Ishikawa (cell line): ENCODE results near the gene BMP7.

Experiments used
- CEBPB ChIP-seq: IDR thresholded peaks from 2 replicates; pipeline ENCODE4 v1.6.1; 2012
- CREB1 ChIP-seq: IDR thresholded peaks from 2 replicates; pipeline ENCODE4 v1.6.1; 2012; ENCODE audit warnings: low read depth
- EGR1 ChIP-seq: IDR thresholded peaks from 2 replicates; pipeline ENCODE4 v1.6.1; 2012
- EP300 ChIP-seq: IDR thresholded peaks from 2 replicates; pipeline ENCODE4 v1.6.1; 2012; ENCODE audit warnings: borderline replicate concordance
- FOXM1 ChIP-seq: IDR thresholded peaks from 2 replicates; pipeline ENCODE4 v1.6.1; 2012; ENCODE audit warnings: low read depth, borderline replicate concordance
- NFIC ChIP-seq: IDR thresholded peaks from 2 replicates; pipeline ENCODE4 v1.6.1; 2012
- RAD21 ChIP-seq: IDR thresholded peaks from 2 replicates; pipeline ENCODE4 v1.6.1; 2012; ENCODE audit warnings: low read depth
- TAF1 ChIP-seq: IDR thresholded peaks from 2 replicates; pipeline ENCODE4 v1.6.1; 2012; ENCODE audit warnings: low read depth, mild to moderate bottlenecking
- TCF12 ChIP-seq: IDR thresholded peaks from 2 replicates; pipeline ENCODE4 v1.6.1; 2012; ENCODE audit warnings: low read depth
- TEAD4 ChIP-seq: IDR thresholded peaks from 2 replicates; pipeline ENCODE4 v1.6.1; 2012
- YY1 ChIP-seq: IDR thresholded peaks from 2 replicates; pipeline ENCODE4 v1.6.1; 2012; ENCODE audit warnings: low read depth
- ZBTB7A ChIP-seq: IDR thresholded peaks from 2 replicates; pipeline ENCODE4 v1.6.1; 2012; ENCODE audit warnings: low read depth
- TF ChIP-seq, protein P1 (sequence below): IDR thresholded peaks from 2 replicates; pipeline ENCODE4 v1.6.1; 2012
- TF ChIP-seq, protein P2 (sequence below): IDR thresholded peaks from 2 replicates; pipeline ENCODE4 v1.6.1; 2012; ENCODE audit warnings: low read depth, mild to moderate bottlenecking
- TF ChIP-seq, protein P3 (sequence below): IDR thresholded peaks from 2 replicates; pipeline ENCODE4 v1.6.1; 2012

The BMP7 gene

DNA sequence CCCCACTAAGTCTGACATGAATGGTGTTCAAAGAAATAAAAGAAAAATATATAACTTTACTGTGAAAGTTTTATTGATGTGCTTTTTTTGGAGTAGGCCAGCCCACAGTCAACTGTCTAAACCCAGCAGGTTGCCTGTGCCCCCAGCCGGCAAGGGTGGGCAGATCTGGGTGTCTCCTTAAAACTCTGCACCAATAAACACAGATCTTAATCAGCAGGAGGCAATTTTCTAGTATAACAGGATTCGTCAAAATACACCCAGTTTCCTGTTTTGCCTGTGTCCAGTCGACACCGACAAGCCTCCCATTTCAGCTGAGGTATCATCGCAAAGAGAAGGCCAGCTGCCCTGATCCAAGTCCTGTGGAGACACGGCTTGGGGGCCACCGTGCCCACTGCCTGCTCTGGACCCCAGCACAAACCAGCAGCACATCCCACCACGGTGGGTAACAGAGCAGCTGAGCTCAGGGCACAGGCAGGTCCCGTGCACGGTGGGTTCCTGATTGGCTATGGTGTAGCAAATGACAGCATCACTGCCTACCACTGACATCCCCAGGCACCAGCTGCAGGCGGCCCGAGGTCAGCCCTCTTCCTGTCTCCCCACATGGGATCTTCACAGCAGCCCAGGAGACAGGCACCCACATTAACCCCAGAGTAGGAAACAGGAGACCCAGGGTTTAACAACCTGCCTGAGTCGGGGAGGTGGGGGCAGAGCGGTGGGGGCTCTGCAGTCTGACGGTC is 15.7 kb downstream of the BMP7 start:
- TF ChIP-seq RAD21 (no peak), YY1 (no peak)

DNA sequence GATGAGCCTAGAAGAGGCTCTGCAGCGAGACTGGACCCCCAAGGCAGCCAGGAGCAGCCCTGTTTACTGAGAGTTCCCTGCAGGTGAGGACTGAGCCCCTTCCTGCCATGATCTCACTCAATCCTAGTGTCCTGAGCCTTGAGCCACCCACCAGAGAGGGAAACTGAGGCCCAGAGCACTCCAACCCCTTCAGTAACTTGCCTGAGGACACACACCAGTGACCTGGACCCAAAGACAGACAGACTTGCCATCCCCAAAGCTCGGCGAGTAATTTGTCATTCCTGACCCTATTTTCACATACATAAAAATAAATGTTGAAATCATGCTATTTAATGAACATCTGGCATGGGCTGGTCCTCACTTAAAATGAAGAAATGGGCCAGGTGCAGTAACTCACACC is 16.7 kb downstream of the BMP7 start:
- TF ChIP-seq CREB1 (no peak), RAD21 (no peak), CEBPB (no peak), TAF1 (no peak), EP300 (no peak), TEAD4 (no peak), TCF12 (no peak)
- TF ChIP-seq, protein P1, sequence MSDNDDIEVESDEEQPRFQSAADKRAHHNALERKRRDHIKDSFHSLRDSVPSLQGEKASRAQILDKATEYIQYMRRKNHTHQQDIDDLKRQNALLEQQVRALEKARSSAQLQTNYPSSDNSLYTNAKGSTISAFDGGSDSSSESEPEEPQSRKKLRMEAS = no peak
- TF ChIP-seq, protein P2, sequence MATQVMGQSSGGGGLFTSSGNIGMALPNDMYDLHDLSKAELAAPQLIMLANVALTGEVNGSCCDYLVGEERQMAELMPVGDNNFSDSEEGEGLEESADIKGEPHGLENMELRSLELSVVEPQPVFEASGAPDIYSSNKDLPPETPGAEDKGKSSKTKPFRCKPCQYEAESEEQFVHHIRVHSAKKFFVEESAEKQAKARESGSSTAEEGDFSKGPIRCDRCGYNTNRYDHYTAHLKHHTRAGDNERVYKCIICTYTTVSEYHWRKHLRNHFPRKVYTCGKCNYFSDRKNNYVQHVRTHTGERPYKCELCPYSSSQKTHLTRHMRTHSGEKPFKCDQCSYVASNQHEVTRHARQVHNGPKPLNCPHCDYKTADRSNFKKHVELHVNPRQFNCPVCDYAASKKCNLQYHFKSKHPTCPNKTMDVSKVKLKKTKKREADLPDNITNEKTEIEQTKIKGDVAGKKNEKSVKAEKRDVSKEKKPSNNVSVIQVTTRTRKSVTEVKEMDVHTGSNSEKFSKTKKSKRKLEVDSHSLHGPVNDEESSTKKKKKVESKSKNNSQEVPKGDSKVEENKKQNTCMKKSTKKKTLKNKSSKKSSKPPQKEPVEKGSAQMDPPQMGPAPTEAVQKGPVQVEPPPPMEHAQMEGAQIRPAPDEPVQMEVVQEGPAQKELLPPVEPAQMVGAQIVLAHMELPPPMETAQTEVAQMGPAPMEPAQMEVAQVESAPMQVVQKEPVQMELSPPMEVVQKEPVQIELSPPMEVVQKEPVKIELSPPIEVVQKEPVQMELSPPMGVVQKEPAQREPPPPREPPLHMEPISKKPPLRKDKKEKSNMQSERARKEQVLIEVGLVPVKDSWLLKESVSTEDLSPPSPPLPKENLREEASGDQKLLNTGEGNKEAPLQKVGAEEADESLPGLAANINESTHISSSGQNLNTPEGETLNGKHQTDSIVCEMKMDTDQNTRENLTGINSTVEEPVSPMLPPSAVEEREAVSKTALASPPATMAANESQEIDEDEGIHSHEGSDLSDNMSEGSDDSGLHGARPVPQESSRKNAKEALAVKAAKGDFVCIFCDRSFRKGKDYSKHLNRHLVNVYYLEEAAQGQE = no peak
- TF ChIP-seq, protein P3, sequence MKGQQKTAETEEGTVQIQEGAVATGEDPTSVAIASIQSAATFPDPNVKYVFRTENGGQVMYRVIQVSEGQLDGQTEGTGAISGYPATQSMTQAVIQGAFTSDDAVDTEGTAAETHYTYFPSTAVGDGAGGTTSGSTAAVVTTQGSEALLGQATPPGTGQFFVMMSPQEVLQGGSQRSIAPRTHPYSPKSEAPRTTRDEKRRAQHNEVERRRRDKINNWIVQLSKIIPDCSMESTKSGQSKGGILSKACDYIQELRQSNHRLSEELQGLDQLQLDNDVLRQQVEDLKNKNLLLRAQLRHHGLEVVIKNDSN = no peak

DNA sequence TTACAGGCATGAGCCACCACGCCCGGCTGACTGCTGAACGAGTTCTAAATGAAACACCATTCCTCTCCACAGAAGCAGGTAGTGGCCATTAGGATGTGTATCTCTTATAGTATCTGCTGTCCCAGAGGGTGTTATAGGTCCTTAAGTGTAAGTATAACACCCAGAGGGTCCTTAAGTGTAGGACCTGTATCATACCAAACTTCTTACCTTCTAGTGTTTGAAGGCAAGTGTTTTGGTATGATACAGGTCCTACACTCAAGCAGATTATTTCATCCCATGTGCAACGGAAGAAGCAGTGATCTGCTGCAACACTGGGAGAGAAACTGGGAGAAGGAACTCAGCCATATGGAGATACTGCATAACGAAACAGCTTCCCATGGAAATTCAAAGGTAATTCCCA is 17.4 kb downstream of the BMP7 start:
- TF ChIP-seq NFIC = no peak
- no peak for TF ChIP-seq CEBPB
- no peak for TF ChIP-seq TCF12
- TF ChIP-seq ZBTB7A = no peak
- no peak for TF ChIP-seq RAD21
- no peak for TF ChIP-seq FOXM1
- no peak for TF ChIP-seq EGR1
- TF ChIP-seq, protein P3 = no peak
- TF ChIP-seq TEAD4 = no peak
- TF ChIP-seq, protein P1 = no peak

DNA sequence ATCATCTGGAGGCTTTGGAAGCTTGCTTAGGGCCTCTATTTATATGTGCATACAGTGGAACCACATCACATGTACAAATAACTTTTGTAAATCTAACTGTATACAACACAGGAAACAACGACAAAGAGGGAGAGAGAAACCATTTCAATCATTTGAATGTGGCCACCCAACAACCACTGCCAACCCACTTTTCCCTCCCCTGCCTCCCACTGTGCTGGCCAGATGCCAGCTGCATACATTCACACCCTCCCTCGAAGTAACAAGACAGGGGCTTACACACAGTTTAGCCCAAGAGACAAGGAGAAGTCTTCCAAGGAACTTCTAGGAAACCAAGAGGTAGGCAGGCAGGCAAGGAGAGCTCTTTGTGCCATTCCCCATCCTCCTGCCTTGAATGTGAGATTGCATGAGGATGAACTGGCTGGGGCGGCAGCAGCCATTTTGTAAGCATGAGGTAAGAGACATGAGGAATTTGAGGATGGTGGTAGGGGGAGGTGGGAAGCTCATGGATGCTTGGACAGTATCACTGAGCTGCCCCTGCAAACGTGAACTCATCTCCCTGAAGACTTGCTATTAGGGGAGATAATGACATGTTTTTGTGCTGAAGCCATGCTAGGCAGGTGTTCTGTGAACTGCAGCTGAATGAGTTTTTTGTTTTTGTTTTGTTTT is 18.2 kb downstream of the BMP7 start:
- no peak for TF ChIP-seq CEBPB

DNA sequence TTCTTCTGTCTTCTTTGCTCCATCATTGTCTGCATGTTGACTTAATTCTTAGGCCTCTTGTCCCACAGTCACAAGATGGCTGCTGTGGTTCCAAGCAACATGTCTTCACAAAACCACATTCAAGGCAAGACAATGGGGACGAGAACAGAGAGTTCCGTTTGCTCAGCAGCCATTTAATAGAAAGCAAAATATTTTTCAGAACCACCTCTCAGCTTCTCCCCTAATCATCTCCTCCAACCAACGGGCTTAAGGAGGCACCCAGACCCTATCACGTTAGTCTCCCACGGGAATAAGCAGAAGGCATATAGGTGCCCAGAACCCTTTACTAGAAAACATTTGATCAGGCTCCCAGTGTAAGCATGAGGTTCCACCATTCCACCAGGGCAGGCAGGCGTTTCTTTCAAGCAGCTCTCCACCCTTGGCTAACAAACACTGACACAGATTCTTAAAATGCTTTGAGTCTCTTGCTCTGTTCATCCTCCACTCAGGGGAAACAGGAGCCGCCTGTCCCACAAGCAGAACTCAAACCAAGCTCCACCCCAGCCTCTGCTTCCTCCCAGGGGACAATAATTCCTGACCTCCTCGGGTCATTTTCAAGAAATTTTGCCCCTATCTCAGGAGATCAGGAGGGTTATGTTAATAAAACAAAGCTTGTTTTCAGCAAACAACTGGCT is 19.0 kb downstream of the BMP7 start:
- no peak for TF ChIP-seq NFIC
- no peak for TF ChIP-seq CREB1
- no peak for TF ChIP-seq CEBPB
- TF ChIP-seq TEAD4 = no peak
- no peak for TF ChIP-seq YY1
- TF ChIP-seq TAF1 = no peak
- TF ChIP-seq ZBTB7A = no peak
- TF ChIP-seq EP300 = no peak
- TF ChIP-seq, protein P2 = no peak
- no peak for TF ChIP-seq RAD21
- TF ChIP-seq TCF12 = no peak
- TF ChIP-seq EGR1 = no peak
- no peak for TF ChIP-seq FOXM1
- TF ChIP-seq, protein P1 = no peak

DNA sequence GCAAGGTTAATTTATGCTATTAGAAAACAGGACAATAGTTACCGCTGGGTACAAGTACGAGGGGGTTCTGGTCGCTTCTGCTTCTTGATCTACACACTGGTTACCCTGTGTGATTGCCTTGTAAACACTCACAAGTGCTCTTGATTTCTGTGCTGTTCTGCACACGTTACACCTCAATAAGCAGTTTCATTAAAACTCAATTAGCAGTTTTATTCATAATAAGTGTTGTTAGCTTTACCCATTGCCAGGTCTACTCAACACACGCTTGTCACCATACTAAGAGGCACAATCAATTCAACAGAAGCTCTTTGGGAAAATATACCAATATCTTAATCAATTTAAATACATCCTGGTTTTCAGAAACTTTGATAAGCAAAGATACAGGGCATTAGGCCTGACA is 20.4 kb downstream of the BMP7 start:
- TF ChIP-seq EP300 = no peak
- TF ChIP-seq, protein P2 = no peak
- no peak for TF ChIP-seq CREB1
- TF ChIP-seq, protein P3 = no peak
